T1000 (cell line): Measurements from ENCODE around the gene LURAP1L.

Source experiments
- DNase-seq: peaks from one replicate; lab custom pipeline; 2025; ENCODE audit warnings: mixed read lengths; lab: John Stamatoyannopoulos, UW

Gene LURAP1L

DNA sequence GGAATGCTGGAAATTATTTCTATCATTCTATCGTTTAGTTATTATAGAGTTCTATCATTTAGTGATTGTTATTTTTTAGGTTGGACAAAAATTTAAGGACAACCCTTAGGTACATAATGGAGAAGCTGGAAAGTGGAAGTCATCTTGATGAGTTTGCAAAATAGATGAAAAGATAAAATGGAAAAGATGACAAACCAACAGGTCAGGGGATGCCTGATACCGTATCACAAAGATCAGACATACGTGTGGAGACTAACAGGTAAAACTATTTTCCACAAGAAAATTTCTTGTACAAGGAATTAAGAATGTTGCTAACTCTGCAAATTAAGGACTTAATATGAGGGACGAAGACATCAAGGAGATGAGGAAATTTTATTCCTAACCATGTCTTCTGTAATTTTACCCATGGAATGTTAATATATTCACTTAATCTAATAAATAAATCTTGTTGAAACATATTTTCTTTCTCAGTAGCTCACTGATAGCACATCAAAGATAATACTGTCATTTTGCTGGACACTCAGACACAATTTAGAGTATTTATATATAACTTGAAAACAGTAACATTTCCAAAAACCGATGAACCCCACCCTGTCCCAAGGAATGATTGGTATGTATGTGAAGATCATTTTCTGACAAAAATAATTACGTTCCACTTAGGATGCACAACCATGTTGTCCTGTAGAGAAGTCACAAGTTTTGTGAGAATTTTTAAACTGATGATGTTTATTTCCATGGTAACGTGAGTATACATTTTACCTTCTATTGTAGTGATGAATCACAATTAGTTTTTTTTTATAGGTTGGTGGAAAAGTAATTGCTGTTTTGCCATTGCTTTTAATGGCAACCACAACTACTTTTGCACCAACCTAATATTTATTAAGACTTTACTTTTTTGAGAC lies 2.6 kb downstream of the LURAP1L start:
- DNase-seq: no peak

- no peak for DNase-seq
These were observed 3.6 kb downstream of the LURAP1L start for GRCh38 chr9:12778389-12778788.

- no peak for DNase-seq
These were observed 6.5 kb downstream of the LURAP1L start for GRCh38 chr9:12781226-12781733.

GRCh38 chr9:12783767-12784460 lies 9.1 kb downstream of the LURAP1L start:
- no peak for DNase-seq

DNA sequence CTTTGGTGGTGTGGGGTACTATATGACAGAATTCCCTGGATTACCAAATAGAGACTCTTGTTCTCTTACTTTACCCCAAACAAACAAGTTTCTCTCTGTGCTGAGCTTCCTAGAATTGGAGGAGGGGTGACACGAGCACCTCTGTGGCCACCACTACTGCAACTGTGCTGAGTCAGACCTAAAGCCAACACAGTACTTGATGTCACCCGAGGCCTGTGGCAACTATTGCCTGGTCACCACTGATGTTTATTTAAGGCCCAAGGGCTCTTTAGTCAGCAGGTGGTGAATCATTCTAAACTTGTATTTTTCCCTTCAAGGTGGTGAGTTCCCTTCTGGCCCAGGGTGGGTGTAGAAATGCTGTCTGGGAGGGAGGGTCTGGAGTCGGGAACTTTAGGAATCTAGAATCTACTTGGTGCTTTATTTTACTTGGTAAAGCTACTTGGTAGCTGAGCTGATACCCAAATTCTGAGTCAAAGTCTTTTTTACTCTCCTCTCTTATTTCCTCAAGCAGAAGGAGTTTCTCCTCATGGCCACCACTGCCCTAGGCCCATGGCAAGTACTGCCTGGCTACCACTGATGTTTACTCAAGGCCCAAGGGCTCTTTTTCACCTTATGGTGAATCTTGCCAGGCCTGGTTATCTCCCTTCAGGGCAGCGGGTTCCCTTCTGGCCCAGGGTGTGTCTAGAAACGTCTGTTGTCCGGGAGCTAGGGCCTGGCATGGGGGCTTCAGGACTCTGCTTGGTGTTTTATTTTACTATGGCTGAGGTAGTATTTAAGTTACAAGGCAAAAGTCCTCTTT lies 9.8 kb downstream of the LURAP1L start:
- peak; percentile 49 for DNase-seq

DNA sequence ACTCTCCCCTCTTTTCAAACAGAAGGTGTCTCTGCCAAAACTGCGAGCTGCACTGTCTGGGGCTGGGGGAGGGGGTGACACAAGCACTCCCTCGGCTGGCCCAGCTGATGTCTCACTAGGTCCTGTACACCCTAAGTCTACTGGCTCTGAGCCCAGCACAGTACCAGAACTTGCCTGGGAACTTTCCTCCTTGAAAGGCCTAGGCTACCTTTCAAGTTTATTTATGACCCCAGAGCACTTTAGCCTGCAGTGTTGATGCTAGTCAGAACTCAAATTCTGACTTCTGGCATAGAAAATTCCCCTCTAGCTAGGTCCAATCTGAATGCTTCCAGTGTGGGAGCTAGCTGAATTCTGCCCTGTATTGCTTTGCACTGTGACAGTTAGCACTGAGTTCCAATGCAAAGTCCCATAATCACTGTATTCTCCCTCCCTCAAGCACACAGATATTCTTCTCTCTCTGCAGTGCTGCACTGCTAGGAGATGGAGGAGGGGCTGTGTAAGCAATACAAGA lies 10.5 kb downstream of the LURAP1L start:
- no peak for DNase-seq

DNA sequence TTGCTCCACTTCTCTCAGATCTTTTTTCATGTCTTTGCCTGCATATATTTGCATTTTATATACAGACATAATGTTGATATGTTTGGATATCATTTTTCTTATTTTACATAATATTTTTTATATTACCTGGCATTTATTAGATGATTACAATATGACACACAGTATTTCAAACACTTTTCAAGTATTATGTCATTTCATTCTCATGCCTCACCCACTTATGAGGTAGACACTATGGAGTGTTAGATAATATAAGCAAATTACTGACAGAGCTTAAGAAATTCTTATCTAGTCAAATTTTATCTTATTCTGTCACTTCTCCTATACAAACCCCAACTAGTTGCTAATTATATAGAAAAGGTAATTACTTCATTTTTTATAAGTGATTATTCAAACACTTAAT lies 11.1 kb downstream of the LURAP1L start:
- no peak for DNase-seq

GRCh38 chr9:12790001-12790400 lies 15.2 kb downstream of the LURAP1L start:
- no peak for DNase-seq

- no peak for DNase-seq
These were observed 16.1 kb downstream of the LURAP1L start for GRCh38 chr9:12790883-12791282.

GRCh38 chr9:12794101-12794799 lies 19.4 kb downstream of the LURAP1L start:
- no peak for DNase-seq

- no peak for DNase-seq
These were observed 21.8 kb downstream of the LURAP1L start for GRCh38 chr9:12796601-12797000.

GRCh38 chr9:12797037-12797436 lies 22.2 kb downstream of the LURAP1L start:
- DNase-seq: no peak

DNA sequence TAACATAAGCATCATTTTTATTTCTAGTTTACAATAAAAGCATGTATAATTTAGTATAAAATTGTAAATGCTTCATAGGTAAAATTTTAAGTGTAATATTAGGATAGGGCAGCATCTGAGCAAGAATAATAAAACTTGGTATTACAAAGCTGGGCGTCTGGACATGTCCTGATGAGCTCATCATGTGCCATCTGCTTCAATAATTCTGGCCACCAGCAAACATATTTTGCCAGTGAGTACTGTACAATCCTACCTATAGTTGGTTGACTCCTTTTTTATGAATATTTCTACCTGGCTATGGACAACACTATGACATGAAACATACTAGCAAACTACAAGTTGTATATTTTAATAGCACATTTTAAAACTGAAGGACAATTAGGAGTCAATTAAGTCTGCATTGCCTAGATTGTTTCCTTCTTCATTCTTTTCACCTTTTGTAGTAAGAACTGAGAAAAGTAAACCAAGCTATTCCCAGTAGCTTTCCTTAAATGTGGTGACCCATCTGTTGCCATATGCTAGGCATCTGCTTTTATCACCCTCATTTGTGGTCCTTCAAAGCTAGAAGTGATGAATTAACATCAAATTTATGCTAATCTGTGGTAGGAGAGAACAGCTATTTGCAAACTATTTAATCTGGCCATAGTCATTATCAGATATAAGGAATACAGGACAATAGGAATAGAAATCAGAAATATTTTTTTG lies 23.4 kb downstream of the LURAP1L start:
- no peak for DNase-seq

DNA sequence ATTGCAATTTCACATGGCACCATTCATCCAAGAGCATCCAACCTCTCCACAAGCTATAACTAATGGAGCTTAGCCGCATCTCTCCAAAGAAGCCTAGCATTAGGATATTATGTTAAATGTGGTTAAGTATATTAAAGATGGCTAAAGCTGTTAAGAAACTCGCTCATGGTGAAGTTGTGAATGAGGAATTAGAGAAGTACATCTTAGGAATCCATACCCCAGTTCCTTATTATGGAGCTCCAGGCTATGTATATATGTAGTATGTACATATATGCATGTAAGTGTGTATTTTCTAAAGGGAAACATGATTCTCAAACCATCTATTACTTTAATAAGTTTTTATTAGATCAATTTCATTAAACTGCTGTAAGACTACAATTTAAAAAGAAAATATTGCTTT lies 26.4 kb downstream of the LURAP1L start:
- DNase-seq: no peak

DNA sequence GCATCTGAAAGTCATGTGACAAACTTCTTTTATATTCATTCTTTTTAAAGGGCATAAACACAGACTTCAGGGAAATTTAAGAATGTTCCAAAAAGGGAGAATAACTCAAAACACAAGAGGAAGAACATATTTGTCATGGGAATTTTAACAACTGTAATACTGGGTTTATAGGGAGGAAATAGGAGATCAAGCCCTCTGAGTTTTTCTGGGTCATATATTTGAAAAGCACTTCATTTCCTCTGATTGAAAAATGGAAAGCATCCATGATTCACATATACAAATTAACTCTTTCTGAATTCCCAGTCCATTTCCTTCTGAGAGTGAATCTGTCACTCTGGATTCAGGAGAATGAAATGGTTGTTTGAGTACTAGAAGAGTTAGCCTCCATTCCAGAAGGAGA lies 26.8 kb downstream of the LURAP1L start:
- no peak for DNase-seq

DNA sequence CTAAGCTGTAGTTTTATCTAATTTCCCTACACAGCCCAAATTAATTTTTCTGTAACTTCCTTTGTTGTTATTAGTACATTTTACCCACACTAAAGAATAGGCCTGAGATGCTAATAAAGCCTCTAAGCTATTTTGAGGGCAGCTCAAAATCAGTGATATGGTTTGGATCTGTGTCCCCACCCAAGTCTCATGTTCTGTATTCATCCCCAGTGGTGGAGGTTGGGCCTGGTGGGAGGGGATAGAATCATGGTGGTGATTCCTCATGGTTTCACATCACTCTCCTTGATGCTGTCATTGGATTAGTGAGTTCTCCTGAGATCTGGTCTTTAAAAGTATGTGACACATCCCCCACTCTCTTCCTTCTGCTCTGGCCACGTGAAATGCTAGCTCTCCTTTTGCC lies 27.3 kb downstream of the LURAP1L start:
- no peak for DNase-seq

- DNase-seq: no peak
These were observed 33.7 kb downstream of the LURAP1L start for GRCh38 chr9:12808569-12808968.

DNA sequence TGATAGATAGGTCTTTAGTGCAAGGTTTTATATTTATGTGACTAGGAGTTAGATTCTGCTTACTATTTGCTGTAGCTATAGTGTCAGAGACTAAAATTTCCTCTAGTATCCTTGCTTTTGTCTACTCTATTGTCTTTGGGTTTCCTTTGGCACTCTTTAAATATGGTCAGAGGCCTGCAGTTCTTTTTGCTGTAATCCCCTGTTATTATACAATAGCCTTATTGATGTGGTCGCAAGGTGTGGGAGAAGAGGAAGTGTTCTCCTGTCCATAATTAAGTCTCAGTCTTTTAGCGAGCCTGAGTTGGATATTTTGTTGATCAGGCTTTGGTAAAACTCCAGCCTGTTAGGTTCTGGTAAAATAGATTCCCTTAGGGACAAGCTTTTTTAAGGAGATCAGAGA lies 34.9 kb downstream of the LURAP1L start:
- no peak for DNase-seq

- DNase-seq: no peak
These were observed 37.1 kb downstream of the LURAP1L start for GRCh38 chr9:12811935-12812334.

DNA sequence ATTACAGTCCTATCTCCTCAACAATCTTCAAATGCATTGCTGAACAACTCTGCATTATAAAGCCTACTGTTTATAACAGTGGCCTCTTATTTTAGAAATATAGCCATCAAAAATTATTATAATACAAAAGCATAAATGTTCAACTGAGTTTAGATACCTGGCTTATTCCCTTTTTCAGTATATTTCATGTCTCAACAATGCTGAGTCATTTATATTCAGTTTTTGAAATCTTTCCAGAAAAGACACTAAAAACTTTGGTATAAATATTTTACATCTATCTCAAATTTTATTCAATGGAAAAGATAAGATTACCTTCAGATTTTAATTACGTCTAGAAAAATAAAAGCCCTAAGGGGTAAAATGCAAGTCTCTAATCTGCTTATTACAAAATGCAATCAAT lies 37.9 kb downstream of the LURAP1L start:
- DNase-seq: no peak

- no peak for DNase-seq
These were observed 38.7 kb downstream of the LURAP1L start for GRCh38 chr9:12813533-12813932.
